ENCODE data around the gene ALDH1A2. TPM values are rescaled to one million over a fixed set of nuclear protein-coding genes. Genes with fewer than 3 reads are reported as not detected.

ALDH1A2 gene
- total RNA-seq, 1 donor from 2014 or later: 0.58 TPM

DNA sequence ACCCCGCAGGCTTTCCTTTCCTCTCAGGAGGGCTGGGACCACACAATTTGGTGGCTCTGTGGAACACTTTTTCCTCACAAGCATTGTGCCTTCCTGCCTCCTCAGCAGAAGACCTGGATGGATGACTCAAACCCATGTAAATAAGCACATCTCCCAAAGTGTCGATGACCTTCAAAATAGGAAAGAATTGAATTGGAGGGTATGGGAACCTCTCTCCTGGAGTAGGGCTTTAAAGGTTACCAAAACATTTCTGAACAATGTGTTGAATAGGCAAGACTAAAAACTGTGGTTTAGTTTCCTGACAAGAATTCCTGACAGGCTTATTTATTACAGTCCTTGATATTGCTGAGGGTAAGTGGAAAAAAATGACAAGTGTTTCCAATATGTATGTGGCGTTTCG lies 118.2 kb downstream of the ALDH1A2 start:
- DNase-seq (ENCODE audit: extremely low read depth, low read depth, low spot score): no peak

DNA sequence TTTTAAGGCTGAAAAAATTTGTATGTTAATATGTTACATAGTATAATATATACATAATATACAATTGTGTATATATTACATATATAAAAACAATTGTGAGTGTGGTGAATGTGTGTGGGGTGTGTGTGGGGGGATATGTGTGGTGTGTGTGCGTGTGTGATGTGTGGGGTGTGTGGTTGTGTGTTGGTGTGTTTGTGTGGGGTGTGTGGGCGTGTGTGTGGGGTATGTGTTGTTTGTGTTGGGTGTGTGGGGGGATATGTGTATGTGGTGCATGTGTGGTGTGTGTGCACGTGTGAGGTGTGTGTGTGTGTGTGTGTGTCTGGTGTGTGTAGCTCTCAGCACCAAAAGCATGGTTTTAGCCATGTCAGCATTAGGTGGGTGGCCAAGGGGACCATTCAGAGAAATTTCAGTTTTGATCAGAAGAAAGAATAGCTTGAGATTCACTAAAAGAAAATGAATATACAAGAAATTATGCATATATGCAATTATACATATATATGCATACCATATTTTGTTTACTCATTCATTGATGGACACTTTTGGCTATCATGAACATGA lies 118.9 kb downstream of the ALDH1A2 start:
- no peak for DNase-seq (ENCODE audit: extremely low read depth, low read depth, low spot score)

DNA sequence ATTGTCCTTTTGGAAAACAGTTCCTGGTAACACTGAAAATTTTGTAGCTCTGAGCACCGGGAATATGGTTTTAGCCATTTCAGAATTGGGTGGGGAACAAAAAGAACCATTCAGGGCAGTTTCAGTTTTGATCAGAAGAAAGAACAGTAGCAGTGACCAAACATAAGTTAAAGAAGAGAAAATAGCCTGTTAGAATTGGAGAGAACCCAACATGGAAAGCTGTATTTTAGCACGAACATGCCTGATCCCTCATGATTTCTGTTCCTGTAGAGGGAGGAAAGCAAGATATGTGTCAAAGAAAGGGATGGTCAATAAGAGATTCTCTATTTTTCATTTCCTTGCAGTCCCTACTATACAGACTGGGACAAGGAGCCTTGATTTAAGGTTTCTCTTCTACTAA lies 119.9 kb downstream of the ALDH1A2 start:
- DNase-seq (ENCODE audit: extremely low read depth, low read depth, low spot score): no peak

DNA sequence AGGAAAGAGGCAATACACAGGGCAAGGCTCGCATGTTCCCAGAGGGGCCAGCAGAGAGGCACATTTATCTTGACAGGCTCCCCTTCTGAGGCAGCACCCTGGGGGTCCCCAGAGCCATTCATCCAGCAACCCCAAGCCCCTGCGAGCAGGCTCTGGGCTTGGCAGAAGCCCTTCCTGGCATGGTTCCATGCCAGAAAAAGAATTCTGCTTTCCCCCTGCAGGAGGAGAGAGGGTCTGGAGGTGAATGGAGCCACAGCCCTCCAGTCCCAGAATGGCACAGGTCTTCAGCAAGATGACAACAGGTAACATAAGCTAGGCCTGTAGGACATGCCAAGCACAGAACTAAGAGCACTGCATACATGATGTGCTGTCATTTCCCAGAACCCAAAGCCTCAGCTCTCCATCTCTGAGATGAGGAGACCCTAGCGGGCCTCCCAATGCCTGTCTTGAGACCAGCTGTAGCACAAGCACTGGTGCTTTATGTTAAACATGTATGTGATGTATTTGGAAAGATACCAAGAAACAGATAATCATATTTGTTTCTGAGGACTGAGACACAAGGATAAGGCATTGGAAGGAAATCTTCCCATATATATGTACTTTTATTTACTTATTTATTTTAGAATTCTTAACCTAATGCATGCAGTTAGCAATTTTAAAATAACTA lies 121.6 kb downstream of the ALDH1A2 start:
- no peak for DNase-seq (ENCODE audit: extremely low read depth, low read depth, low spot score)

DNA sequence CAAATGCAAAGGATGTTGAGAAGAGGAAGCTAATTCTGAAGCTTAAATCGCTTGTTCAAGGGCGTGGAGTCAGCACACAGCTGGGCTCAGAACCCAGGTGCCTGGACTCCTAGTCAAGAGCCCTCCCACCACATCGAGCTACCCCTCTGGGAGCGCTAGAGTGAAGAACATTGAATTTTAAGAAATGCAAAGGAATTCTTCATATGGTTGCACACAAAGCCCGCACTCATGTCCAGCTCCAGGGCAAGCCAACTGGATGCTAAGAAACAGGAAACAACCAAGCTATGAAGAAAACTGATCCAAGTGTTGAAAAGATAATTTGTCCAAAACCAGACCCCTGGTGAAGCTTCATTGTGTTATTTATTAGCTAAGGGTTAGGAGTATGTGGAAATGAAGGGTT lies 122.3 kb downstream of the ALDH1A2 start:
- no peak for DNase-seq (ENCODE audit: extremely low read depth, low read depth, low spot score)

DNA sequence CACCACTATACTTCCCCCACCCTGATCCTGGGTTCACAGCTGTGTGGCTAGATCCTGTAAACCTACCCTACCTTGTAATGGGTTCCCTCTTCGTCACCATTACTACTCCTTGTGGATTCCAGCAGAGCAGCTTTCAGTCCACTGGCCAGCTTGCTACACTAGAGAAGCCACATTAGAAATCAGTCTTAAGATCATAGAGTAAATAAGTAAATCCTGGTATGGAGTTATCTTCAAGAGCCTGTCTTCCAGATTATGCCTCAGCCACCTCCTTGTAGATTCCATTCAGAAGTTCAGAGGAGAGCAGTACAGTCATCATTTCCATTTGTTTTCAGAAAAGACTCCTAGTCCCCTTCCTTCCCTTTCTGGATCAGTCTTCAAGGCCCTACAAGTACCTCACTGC lies 123.7 kb downstream of the ALDH1A2 start:
- DNase-seq (ENCODE audit: extremely low read depth, low read depth, low spot score): no peak

DNA sequence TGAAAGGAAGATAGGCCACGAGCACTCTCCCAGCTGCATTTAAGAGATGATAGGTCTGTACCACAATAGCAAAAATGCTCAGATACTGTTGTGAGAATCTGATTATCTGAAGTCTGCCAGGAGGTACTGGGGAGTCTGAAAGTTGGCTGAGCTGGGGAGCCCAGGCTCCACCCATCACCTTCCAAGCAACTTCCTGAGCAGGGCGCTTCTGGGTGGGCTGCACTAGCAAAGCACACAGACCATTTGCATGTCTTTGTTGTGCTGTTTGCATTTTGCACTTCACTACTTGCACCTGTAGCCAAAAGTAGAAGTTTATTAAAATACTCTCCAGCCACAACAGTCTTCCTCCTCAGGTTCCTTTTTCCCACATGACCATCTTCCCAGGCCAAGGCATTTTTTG lies 133.2 kb downstream of the ALDH1A2 start:
- DNase-seq (ENCODE audit: extremely low read depth, low read depth, low spot score): no peak

DNA sequence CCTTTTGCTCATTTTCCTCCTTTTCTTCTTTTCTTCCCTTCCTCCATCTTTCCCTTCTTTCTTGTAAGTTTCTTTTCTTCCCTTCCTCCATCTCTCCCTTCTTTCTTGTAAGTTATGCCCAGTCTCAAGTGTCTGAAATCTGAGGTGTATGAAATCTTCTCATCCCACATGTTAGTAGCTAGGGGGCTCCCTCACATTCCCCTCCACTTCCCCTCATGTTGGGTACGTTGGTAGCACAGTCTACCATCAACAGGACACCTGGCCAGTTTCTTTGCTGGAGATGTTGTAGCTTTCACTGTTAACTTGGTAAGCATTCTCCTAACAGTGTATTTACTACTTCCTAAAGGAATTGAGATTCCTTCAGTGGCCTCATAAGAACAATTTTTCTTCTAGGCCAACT lies 133.9 kb downstream of the ALDH1A2 start:
- no peak for DNase-seq (ENCODE audit: extremely low read depth, low read depth, low spot score)

DNA sequence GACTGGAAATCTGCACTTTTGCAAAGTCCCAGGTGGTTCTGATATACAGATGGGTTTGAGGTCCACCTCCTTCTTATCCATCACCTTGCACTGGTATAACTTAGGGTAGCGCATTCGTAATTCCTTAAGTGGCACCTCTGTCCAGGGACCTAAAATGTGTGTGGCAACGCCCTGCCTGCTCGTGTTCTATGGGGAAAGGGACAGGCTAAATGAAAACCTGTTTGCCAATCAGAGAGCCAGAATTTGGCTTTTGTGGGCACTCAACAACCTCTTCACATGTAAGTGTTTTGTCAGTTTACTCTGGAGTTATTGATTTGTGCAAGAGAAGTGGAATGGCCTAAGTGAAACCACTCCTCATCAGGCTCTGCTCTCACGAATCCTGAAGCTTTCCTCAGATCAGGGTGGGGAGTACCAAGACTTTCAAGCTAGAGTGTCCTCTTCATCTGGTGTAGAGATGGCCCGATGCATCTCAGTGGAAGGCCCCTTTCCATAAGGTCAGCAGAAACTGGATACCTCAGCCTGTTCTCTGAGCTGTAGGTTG lies 138.3 kb downstream of the ALDH1A2 start:
- DNase-seq (ENCODE audit: extremely low read depth, low read depth, low spot score): no peak

DNA sequence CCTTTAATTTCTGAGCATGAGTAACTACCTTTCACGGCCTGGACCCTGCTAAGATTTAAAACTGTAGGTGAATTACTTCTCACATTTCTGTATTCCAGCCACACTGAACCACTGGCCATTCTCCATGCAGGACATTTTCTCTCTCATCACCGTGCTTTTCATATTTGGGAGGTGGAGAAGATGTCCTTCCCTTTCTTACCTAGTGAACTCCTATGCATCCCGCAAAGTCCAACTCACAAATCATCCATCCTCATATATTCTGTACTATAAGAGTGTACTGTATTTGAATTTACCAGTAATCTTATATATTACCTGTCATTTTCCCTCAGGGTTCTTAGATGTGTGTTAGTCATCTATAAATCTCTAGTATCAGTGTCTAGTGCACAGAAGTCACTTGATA lies 139.9 kb downstream of the ALDH1A2 start:
- no peak for DNase-seq (ENCODE audit: extremely low read depth, low read depth, low spot score)

DNA sequence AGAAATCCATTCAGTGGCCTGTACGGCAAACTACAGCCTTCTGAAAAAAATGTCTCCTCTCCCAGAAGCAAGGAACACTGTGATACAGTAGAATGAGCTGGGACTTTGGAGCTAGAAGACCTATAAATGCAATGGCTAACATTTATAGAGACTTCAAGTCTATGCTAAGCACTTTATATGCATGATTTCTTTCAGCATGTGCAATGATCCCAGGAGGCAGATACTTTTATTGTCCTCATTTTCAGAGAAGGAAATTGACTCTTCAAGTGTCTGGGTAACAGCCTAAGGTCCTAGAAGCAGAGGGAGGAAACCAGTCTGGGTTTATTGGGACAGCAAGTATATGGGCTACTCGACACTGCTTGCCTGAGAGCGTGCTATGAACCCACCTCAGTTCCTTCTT lies 140.9 kb downstream of the ALDH1A2 start:
- DNase-seq (ENCODE audit: extremely low read depth, low read depth, low spot score): no peak

DNA sequence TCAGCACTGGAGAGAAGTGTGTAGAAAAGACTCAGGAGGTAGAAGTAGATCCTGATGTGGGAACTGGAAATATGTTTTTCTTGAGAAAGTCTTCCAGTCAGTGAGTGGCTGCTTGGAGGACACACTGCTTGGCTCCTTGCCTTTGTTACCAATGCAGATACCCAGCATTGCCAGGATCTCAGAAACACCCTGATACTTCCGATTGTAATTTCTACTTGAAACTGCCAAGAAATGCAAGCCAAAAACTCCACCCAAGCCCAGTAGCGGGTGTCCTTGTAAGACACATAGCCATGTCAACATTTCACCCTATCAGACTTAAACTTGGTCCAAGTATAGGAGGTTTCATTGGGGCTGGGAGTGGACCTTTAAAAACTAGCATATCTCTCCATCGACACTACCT lies 141.8 kb downstream of the ALDH1A2 start:
- DNase-seq (ENCODE audit: extremely low read depth, low read depth, low spot score): no peak

DNA sequence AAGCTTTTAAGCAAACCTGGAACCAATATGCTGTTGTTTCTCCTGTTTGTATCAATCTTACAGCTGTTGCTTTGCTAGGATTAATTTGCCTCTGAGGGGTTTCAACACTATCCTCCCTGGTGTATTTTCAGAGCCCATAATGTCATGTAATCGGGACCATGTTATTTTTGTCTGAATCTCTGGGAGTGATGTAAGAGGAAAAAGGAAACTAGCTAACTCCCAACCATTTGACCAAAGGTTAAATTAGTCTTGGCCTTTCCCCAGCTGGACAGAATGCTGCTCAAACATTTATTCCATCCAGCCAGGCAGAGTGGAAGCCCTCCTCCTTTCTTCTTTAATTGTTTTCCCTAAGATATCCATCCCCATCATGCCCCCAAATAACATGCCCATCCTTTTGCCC lies 142.2 kb downstream of the ALDH1A2 start:
- no peak for DNase-seq (ENCODE audit: extremely low read depth, low read depth, low spot score)

DNA sequence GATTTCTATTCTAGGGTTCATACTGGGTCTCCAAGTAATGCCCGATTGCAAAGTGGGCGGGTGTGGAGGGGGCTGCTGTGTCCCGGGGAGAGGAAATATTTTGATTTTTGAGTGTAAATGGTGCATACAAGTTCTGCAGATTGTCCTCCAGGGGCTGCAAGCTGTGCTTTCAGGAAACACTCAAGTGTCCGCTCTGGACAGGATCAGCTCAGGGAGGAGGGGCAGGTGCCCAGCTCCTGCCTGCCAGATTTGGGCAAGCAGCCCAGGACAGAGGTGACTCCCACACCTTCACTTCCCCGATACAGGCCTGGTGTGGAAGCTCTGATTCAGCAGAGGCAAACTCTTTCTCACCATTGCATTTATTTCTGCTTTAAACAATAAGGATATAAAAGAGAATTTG lies 142.7 kb downstream of the ALDH1A2 start:
- no peak for DNase-seq (ENCODE audit: extremely low read depth, low read depth, low spot score)

DNA sequence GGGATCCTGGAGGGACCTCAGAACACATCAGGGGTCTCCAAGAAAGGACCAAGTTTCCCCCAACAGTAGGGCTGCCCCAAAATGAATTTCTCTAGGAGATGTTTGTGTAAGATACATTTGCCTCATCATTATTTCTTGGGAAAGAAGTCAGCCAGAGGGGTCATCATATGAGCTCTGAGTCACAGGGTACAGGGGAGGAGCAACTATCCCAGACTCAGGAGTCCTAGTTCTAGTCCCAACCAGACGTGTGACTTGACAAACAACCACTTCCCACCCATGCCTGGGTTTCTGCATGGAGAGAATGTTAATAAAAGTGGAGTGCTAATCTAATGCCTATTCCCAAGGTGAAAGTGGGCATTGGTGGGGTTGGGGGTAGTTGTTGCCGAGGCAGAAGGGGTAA lies 144.1 kb downstream of the ALDH1A2 start:
- DNase-seq (ENCODE audit: extremely low read depth, low read depth, low spot score): no peak

DNA sequence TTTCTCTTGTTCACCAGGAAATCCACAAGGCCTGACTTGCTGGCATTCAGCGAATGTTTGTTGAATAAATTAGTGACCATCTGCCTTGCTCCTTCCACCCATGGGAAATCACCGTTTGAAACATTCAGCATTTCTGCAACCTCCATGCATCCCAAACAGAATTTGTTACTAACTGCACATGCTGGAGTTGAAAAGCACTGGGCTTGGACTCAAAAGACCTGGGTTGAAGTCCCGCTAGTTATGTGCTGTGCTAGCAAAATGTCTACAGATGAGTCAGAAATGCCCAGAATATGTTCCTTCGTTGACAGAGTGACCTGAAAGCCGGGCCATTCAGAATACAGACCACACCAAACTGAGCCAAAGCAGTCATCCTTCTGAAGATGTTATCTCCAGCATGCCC lies 144.6 kb downstream of the ALDH1A2 start:
- DNase-seq (ENCODE audit: extremely low read depth, low read depth, low spot score): no peak

DNA sequence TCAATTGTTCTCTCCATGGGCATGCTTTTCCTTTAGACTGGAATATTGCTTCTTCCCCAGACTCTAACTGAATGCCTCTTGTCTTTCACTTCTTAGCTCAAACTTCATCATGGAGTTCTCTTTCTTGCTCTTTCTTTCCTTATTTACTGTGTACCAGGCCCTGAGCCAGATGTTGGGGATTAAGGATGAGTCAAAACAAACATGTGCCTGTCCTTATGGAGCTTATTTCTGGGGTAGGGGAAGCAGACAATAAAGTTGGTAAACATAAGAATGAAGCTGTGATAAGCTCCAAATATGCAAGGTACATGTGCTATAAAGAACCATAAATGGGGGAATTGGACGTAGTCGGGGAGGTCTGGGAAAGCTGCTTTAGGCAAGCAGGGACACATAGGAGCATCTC lies 145.8 kb downstream of the ALDH1A2 start:
- DNase-seq (ENCODE audit: extremely low read depth, low read depth, low spot score): no peak

DNA sequence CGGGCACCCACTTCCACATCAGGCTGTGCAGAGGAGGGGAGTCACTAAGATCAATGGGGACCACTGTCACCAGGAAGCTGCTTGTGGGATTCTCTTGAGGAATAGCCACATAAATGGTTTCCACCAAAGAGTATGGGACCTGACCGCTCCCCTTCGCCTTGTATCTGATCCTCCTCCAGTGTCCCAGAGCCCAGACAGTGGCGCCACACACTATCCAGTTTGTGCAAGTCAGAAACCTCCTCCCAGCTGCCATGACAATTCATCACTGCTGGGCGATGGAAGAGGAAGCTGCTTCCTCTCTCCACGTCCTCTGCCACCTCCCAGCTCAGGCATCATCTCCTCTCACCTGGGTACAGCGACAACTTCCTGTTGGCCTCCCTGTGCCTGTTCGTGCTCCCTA lies 147.5 kb downstream of the ALDH1A2 start:
- DNase-seq (ENCODE audit: extremely low read depth, low read depth, low spot score): no peak

DNA sequence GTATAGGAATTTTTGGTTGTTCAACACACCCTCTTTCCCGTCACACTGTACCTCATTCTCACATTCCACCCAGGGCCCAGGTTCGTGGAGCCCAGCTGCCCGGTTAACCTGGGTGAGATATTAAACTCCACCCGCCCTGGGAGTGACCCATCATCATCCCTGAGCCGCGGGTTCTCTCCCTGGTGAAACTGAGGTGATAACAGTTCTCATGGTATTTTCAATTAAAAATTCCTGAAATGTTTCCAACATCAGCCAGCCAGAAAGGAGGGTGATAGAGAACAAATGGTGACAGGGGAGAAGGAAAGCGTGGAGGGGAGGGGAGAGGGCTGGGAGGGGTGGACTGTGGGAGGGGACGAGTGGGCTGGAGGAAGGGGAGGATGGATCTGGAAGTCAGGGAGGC lies 148.8 kb downstream of the ALDH1A2 start:
- DNase-seq (ENCODE audit: extremely low read depth, low read depth, low spot score): no peak

DNA sequence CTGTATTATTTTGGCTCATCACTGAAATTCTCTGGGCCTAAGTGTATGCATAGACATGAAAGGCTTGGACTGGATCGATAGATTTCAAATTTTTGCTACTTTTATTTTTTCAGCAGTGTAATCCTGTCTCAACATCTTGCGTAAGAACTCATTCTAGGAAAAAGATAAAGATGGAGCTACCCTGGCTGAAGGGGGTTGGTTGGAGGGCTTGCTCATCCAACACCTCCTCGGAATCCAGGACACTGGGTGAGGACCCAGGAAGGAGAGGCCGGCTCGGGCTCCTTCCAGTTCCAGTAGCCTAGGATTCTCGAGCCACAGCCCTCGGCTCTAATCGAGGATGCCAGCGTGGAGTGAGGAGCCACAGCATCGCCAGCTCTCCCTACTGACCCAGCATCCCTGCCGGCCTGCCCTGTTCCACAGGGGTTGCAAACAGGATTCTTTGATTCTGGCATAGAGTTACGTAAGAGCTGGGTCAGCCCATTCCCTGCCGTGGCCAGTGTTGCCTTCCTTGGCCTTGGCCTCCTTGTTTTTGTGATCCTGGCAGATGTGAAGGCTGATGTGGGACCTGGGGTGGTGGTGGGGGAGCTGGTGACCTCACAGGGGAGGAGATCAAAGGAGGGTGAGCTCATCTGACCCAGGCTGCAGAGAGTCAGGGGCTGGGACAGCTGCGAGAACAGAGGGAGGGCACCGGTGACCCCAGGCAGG lies 149.5 kb downstream of the ALDH1A2 start:
- no peak for DNase-seq (ENCODE audit: extremely low read depth, low read depth, low spot score)

DNA sequence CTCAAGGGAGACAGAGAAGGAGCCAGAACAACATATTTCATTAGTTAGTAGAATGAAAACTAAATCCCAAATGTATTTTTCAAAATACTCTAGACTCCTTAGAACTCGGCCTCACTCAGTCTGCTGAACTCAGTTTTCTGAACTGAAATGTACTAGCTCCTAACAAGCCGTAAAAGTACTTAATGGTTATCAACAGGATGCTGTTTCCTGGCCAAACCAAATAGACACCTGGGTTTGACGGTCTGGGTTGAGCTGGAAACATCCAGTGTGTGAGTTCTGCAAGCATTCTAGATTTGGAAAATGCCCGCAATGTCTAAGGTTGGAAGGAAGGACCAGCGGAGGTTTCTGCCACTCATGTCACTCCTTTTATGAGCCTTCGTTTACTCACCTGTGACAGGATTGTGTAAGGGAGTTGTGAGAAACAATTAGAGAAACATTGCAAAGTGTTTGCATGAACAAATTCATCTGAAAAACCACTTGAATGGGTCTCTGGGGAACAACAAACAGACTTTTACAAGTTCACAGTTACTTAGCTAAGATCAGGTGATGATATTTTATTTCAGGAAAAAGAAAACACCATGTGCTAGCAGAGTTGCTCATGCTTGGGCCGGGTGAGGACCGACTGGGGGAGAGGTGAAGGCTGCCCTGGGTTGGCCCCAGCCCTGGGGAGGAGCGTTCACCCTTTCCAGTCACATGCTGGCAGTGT lies 151.0 kb downstream of the ALDH1A2 start:
- no peak for DNase-seq (ENCODE audit: extremely low read depth, low read depth, low spot score)

DNA sequence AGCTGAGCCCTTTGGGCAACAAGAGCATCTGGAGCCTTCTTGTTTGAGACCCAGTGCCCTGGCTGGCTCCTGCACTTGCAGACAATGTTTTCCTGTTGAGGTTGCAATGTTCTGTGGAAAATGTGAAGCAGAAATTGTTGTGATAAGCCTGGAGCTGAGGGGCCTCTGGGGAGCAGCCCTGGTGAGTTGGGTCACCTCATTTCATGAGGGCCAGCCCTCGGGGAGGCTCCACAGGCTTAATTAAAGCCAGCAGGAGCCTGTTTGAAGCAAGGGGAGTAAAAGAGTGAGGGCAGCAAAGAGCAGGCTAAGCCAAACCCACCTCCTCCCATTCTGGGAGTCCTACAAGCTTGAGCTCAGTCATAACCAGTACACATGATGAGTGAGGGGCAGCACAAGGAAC lies 154.3 kb downstream of the ALDH1A2 start:
- DNase-seq (ENCODE audit: extremely low read depth, low read depth, low spot score): no peak

Measured in glomerular endothelial cell (primary cell).